Urinary bladder (tissue), 4 donors: ENCODE data around the gene SANBR. TPM values are rescaled to one million over a fixed set of nuclear protein-coding genes. Genes with fewer than 3 reads are reported as not detected.

Experiments used
- DNase-seq: peaks from one replicate; pipeline ENCODE4 v3.0.0-alpha.2; 2015; ENCODE audit errors: extremely low spot score
- H3K27ac ChIP-seq: one replicate; pipeline ENCODE4 v1.5.1; 2013; ENCODE audit warnings: low read depth, mild to moderate bottlenecking, moderate library complexity
- H3K36me3 ChIP-seq: one replicate; pipeline ENCODE4 v1.6.1; 2013; ENCODE audit warnings: mild to moderate bottlenecking, moderate library complexity; ENCODE audit not compliant: insufficient read depth
- H3K4me1 ChIP-seq: one replicate; pipeline ENCODE4 v1.6.1; 2013; ENCODE audit warnings: mild to moderate bottlenecking, moderate library complexity; ENCODE audit not compliant: insufficient read depth
- H3K4me3 ChIP-seq: one replicate; pipeline ENCODE4 v1.5.1; 2013; ENCODE audit warnings: low read depth, low read length
- WGBS: extraction: QIAGEN DNeasy Blood & Tissue Kit; methylation state at CpG from one replicate; pipeline ENCODE4 v1.1.7; 2013; 5-methylcytosine and 5-hydroxymethylcytosine counted together
- polyA plus RNA-seq: library from polyadenylated mRNA; stranded (reverse); fragments of 200-250 nt; gene quantifications from one replicate; pipeline ENCODE4 v1.2.3, GENCODE V29; 2013
- total RNA-seq: library from RNA; depleted of rRNA; stranded (reverse); fragments of >200 nt; gene quantifications from one replicate; pipeline ENCODE4 v1.2.3, GENCODE V29; 2014
- donor health status: healthy with polysubstance abuse.
- donor health status: healthy.

The SANBR gene
- total and polyA plus RNA-seq, 2 donors, result 3.3 to 51.2 TPM

- WGBS, result 58% methylated on average over 6 of the region's 6 CpGs
Observed at GRCh38 chr2:61114147-61114546, 48.5 kb downstream of the SANBR start.

More at GRCh38 chr2:61114147-61114546, 48.5 kb downstream of the SANBR start:
- Histone ChIP-seq H3K4me3 (no peak overlapping the region), H3K36me3 (peaks cover 2% of the 10 kb centered on the region), H3K4me1 (no peaks in the 10 kb centered on the region), H3K27ac (no peak overlapping the region)
- DNase-seq, result no peak

Other genes with a start within 250 kb of the SANBR start
- 25.1 TPM for gene REL, start 184.3 kb upstream of the SANBR start, total RNA-seq
- gene REL, start 184.3 kb upstream of the SANBR start, polyA plus RNA-seq, result 4.0 TPM
- gene PEX13, start 48.2 kb upstream of the SANBR start, total RNA-seq, result 53.6 TPM
- gene PEX13, start 48.2 kb upstream of the SANBR start, polyA plus RNA-seq, result 12.9 TPM
- 14.6 TPM for gene PUS10, start 47.6 kb upstream of the SANBR start, total RNA-seq
- 3.1 TPM for gene PUS10, start 47.6 kb upstream of the SANBR start, polyA plus RNA-seq
- 7.2 TPM for gene C2orf74, start 96.3 kb downstream of the SANBR start, total RNA-seq
- gene C2orf74, start 96.3 kb downstream of the SANBR start, polyA plus RNA-seq, result 22.6 TPM